COLO829 (cell line): ENCODE results near the gene SLAMF6.
"Not testable (repeated sequence)": the region's sequence is repeated elsewhere in the genome, so short reads cannot be mapped to it uniquely, and the experiment has no call there.

Experiments
- DNase-seq: peaks from one replicate; pipeline ENCODE4 v3.0.0; 2012; ENCODE audit warnings: low spot score

The SLAMF6 gene

DNA sequence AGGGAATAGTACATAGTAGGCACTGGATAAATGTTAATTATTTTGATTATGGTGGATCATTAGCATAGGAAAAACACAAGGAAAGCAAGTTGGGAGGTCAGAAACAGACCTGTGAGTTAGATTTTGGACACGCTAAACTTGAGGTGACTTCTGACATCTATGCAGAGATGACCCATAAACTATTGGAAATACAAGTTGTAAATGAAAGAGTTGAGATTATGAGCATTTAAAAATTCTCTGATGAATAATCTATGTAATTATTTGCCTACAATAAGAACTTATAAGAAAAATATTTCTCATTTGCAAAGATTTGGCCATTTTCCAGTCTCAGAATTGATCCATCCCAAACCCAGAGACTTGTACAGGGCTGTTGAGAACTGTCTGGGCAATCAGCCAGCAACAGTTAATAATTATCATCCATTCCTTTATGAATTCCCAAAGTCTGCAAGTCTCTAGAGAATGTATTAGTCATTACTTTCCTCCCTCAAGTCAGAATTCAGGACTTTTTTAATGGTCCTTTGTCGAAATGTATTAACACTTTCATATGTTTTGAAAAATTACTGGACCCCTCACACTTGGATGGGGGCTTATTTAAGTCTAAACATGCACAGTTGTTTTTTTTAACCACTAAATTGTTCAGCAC is 19.4 kb upstream of the SLAMF6 start:
- peak; percentile 74 for DNase-seq

DNA sequence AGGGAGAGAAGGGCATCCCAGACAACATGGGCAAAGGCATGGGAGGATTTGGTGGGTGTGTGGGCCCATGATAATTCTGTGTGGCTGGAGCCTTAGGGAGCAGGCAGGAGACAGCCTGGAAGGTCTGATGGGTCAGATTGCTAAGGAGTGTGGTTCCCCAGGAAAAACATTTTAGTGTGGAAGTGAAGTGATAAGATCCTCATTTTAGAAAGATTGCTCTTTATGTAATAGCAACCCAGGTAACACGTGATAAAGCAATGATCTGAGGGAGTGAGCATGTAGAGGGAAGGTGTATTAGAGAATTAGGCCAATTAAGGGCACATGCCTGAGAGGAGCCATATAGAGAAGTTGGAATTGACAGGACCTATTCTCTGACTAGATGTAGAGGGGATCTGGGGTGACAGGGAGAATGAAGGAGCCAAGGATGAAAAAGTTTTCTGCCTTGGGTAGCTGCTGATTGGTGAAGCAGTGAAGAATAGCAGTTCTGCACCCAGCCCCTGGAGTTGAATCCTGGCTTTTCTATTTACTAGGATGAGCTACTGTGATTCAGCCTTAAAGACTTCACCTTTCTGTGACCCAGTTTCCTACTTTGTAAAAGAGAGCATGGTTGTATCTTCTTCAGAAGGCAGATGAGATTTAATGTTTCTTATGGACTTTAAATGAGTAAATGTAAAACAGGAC is 18.7 kb upstream of the SLAMF6 start:
- DNase-seq = no peak

- DNase-seq = no peak
These were observed 17.8 kb upstream of the SLAMF6 start for GRCh38 chr1:160540859-160541233.

DNA sequence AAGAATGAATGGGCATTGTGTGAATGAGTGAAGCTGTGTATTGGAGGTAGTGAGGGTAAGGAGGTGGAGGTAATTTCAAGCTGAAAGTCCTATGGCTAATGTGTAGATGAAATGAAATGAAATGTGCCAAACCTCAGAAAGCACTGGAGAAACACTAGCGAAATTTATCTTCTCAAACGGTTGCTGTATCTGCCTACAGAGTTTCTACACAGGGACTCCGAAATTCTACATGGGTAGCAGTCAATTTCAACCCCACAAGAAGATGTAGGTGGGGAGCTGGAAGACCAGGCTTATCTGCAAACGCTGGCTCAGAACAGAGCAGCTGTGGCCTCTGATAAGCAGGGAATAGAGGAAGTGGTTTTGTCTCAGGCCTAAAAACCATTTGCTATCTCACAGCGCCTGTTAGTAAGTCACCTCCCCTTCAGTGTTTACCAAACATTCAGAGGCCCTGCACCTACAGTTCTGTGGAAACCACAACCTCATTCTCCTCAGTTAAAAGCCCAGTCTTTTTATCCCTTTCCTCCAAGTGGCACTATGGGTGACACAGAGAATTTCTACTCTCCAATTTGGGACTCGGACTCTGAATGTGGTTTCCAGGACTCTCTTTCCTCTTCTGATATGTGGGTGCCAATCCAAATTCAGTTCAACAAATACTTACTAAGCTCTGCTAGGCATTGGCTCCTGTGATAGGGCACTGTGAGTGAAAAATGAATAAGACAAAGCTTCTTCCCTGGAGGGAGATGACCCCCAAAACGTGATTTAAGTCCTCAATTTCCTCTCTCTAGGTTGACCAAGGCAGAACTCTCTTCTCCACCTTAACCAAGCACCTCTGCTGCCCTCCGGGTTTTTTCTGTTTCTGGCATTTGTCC is 17.2 kb upstream of the SLAMF6 start:
- no peak for DNase-seq

DNA sequence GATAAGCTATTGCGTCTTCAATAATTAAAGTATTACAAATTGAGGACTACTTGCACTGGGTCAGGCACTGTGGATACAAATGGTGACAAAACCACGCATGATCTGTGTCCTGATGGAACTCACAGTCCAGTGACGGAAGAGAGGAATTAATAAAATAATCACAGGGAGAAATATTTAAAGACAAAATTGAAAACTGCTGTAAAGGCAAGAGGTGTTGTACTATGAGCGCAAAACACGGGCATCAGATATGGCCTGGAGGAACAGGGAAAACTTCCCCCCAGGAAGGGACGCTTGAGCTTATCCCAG is 16.6 kb upstream of the SLAMF6 start:
- DNase-seq = no peak

DNA sequence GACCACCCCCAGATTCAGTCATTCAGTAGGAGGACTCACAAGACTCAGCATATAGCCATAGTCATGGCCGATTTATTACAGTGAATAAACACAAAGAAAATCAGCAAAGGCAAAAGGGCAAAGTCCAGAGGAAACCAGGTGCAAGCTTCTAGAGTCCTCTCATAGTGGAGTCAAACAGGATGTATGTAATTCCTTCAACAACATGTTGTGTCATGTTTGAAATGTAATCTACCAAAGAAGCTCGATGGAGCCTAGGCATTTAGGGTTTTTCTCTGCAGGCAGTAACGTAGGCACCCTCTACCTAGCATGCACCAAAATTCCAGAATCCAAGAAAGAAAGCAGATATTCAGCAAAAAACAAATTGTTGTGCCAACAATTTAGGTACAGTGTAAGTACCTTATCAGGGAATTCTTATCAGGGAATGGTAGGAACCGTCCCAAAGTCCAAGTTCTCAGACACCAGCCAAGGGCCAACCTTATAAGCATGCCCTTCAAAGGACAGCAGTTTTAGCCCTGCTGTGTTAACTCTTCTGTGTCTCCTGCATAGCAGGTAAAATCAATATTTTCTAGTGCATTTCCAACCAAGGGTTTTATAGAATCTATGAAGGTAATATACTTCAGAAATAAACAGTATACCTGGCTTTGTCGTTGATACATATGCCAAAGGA is 16.1 kb upstream of the SLAMF6 start:
- DNase-seq = no peak

DNA sequence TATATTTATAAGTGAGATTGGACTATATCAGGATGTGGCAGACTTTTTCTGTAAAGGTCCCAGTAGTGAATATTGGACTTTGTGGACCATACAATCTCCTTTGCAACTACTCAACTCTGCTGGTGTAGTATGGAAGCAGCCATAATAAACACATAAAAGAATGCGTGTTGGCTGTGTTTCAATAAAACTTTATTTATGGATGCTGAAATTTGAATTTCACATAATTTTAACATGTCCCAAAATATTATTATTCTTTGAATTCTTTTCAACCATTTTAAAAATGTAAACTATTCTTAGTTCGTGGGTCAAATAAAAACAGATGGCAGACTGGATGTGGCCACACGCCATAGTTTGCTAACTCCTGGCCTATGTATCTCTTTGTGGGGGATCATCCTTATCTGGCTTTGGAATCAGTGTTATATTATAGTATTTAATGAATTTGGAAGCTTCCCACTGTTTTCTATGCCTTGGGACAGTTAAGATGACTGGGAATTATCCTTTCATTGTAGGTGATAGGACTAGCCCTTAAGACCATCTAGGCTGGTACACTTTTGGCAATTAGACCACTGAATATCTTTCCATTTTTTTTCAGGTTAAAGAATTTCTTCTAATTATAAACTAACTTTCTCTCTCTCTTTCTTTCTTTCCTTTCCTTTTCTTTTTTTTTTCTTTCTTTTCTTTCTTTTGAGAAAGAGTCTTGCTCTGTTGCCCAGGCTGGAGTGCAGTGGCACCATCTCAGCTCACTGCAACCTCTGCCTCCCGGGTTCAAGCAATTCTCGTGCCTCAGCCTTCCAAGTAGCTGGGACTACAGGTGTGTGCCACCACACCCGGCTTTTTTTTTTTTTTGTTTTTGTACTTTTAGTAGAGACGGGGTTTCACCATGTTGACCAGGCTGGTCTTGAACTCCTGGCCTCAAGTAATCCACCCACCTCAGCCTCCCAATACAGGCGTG is 14.9 kb upstream of the SLAMF6 start:
- no peak for DNase-seq

DNA sequence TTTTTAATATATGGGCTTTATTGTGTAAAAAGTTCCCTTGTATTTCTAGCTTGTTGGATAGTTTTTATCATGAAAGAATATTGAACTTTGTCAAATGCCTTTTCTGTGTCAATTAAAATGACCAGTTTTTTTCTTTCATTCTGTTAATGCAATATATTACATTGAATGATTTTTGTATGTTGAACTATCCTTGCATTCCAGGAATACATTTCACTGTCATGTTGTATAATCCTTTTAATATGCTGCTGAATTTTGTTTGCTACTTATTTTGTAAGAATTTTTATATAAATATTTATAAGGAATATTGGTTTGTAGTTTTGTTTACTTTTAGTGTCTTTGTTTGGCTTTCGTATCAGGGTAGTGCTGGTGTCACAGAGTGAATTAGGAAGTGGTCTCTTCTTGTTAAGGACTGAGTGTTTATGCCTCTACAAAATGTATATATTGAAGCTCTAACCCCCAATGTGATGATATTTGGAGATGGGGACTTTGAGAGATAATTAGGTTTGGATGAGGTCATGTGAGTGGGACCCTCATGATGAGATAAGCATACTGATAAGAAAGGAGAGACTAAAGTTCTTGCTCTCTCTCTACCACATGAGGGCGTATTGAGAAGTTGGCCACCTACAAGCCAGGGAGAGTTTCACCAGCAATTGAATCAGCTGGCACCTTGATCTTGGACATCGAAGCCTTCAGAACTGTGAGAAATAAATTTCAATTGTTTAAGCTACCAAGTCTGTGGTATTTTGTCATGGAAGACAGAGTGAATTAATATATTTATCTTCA is 12.0 kb upstream of the SLAMF6 start:
- DNase-seq = no peak

DNA sequence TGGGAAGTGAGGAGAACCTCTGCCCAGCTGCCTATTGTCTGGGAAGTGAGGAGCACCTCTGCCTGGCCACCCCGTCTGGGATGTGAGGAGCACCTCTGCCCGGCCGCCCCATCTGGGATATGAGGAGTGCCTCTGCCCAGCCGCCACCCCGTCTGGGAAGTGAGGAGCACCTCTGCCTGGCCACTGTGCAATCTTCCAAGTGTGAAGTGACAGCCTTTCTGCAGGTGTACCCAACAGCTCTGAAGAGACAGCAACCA is 9.4 kb upstream of the SLAMF6 start:
- not testable (repeated sequence) for DNase-seq

DNA sequence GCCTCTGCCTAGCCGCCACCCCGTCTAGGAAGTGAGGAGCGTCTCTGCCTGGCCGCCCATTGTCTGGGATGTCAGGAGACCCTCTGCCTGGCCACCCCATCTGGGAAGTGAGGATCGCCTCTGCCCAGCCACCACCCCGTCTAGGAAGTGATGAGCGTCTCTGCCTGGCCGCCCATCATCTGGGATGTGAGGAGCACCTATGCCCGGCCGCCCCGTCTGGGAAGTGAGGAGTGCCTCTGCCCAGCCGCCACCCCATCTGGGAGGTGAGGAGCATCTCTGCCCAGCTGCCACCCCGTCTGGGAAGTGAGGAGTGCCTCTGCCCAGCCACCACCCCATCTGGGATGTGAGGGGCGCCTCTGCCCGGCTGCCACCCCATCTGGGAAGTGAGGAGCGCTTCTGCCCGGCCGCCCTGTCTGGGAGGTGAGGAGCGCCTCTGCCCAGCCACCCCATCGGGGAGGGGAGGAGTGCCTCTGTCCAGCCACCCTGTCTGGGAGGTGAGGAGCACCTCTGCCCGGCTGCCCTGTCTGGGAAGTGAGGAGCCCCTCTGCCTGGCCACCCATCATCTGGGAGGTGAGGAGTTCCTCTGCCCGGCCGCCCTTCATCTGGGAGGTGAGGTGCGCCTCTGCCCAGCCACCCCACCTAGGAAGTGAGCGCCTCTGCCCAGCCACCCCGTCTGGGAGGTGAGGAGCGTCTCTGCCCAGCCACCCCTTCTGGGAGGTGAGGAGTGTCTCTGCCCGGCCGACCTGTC is 8.9 kb upstream of the SLAMF6 start:
- not testable (repeated sequence) for DNase-seq

DNA sequence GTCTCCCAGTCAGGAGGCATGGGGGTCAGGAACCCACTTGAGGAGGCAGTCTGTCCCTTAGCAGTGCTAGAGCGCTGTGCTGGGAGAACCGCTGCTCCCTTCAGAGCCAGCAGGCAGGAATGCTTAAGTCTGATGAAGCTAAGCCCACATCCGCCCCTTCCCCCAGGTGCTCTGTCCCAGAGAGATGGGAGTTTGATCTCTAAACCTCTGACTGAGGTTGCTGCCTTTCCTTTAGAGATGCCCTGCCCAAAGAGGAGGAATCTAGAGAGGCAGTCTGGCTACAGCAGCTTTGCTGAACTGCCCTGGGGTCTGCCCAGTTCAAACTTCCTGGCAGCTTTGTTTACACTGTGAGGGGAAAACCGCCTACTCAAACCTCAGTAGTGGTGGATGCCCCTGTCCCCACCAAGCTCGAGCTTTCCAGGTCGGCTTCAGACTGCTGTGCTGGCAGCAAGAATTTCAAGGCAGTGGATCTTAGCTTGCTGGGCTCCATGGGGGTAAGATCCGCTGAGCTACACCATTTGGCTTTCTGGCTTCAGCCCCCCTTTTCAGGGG is 6.4 kb upstream of the SLAMF6 start:
- DNase-seq = not testable (repeated sequence)

GRCh38 chr1:160523789-160524188 is 734 bp upstream of the SLAMF6 start:
- DNase-seq = not testable (repeated sequence)

- DNase-seq = no peak
These were observed 919 bp downstream of the SLAMF6 start for GRCh38 chr1:160522136-160522535.

GRCh38 chr1:160521554-160521953 is 1.5 kb downstream of the SLAMF6 start:
- DNase-seq = no peak

GRCh38 chr1:160520999-160521398 is 2.1 kb downstream of the SLAMF6 start:
- no peak for DNase-seq

- DNase-seq = peak; percentile 51
These were observed 2.5 kb downstream of the SLAMF6 start for GRCh38 chr1:160520582-160520981.

DNA sequence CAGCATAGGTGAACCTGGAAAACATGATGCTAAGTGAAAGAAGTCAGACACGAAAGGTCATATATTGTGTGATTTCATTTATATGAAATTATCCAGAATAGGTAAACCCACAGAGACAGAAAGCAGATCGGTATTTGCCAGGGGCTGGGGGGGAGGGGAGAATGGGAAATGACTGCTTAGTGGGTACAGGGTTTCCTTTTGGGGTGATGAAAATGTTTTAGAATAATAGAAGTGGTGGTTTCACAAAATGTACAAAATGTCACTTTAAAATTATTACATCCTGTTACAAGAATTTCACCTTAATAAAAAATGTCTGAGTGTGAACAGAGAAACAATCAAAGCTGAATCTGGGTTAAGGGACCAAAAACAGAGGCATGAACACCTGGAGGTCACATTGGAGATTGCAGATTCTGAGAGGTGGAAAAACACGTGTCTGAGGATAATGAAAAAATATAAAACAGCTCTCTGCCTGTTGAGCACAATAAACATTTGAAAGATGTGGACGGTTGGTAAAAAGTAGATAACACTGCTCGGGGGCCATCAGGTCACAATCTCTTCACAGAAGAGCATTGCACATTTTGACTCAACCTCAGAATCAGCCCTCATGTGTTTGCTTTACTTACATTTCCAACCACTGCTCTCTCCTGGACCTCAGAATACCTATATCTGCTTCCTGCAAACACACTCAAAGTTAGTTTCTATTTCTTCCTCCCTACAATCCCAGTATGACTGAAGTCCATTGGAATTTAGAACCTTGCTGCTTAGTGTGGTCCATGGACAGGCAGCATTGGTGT is 3.2 kb downstream of the SLAMF6 start:
- no peak for DNase-seq

GRCh38 chr1:160517519-160517918 is 5.5 kb downstream of the SLAMF6 start:
- not testable (repeated sequence) for DNase-seq

GRCh38 chr1:160515908-160516307 is 7.1 kb downstream of the SLAMF6 start:
- DNase-seq = not testable (repeated sequence)
